HepG2 (cell line): ENCODE data around the gene PTGES3. TPM values are rescaled to one million over a fixed set of nuclear protein-coding genes. Genes with fewer than 3 reads are reported as not detected.
A peak's percentile ranks its signal among the peaks of the same experiment; 100 is the strongest.

Experiments used
- ATAC-seq: fragments of 200-7000 bp; cut with Tn5 transposase; 3 replicates; pipeline ENCODE4 v1.9.1; 2020; ENCODE audit warnings: mild to moderate bottlenecking, moderate library complexity
- BruUV-seq: library from RNA; stranded (reverse); fragments of 400-500 nt; replicated peaks from 2 replicates; lab custom pipeline; 2021; lab: Mats Ljungman, UMichigan
- CTCF ChIA-PET: fragments of 300-600 bp; formaldehyde crosslinking; extraction: SDS; loops from one replicate; lab custom pipeline; 2021; ENCODE audit warnings: low total read pairs, inconsistent platforms, low intra/inter-chr PET ratio; lab: Yijun Ruan, JAX
- POLR2A ChIA-PET: fragments of 350-600 bp; sonication (Branson Sonifier 250); formaldehyde crosslinking; loops from one replicate; lab custom pipeline; 2020; ENCODE audit warnings: antibody characterized with exemption, inconsistent platforms; lab: Yijun Ruan, JAX
- DNase-seq: peaks from one replicate; pipeline ENCODE4 v3.0.0-alpha.2; 2015; ENCODE audit warnings: low spot score
- FAIRE-seq: peaks from 3 replicates; lab custom pipeline; 2011; peaks lifted over from hg19 to GRCh38; lab: Jason Lieb, UNC
- H2AFZ ChIP-seq: one replicate; pipeline ENCODE4 v1.6.1; 2011; ENCODE audit warnings: low read length, inconsistent platforms
- H3K27ac ChIP-seq: fragments of 300-600 bp; 3 replicates; pipeline ENCODE4 v1.8.0; 2011; ENCODE audit warnings: mixed run types, mild to moderate bottlenecking, mixed read lengths, low read length, inconsistent platforms; ENCODE audit not compliant: insufficient read depth; ENCODE audit errors: extremely low read length
- H3K27me3 ChIP-seq, 2 experiments: fragments of 200-600 bp in 1 of 2; 2 replicates in 1 of 2; 3 replicates in 1 of 2; pipeline versions ENCODE4 v1.6.0 to v1.8.0; 2011; ENCODE audit warnings: low read length in 2 of 2, mild to moderate bottlenecking in 2 of 2, moderate library complexity in 2 of 2, inconsistent platforms in 1 of 2; ENCODE audit not compliant: insufficient read depth in 2 of 2, control insufficient read depth in 1 of 2
- H3K36me3 ChIP-seq, 2 experiments: fragments of 200-600 bp in 1 of 2; replicated peaks in 1 of 2; 2 replicates in 1 of 2; 3 replicates in 1 of 2; pipeline versions ENCODE4 v1.5.1 to v1.8.0; 2011; ENCODE audit warnings: low read length in 2 of 2, inconsistent platforms in 1 of 2; ENCODE audit not compliant: insufficient read depth in 2 of 2, control insufficient read depth in 1 of 2
- H3K4me1 ChIP-seq: 2 replicates; pipeline ENCODE4 v1.5.1; 2012; ENCODE audit warnings: low read length, inconsistent platforms; ENCODE audit not compliant: insufficient read depth
- H3K4me2 ChIP-seq: 2 replicates; pipeline ENCODE4 v1.6.0; 2011; ENCODE audit warnings: low read depth, low read length, inconsistent platforms
- H3K4me3 ChIP-seq, 3 experiments: fragments of 200-600 bp in 1 of 3; sonication (generic), shearing (Covaris generic) in 1 of 3; replicated peaks in 1 of 3; 2 replicates each; pipeline ENCODE4 v1.5.1; 2011 to 2016; ENCODE audit warnings: low read length in 3 of 3, inconsistent platforms in 2 of 3, low read depth in 2 of 3, mild to moderate bottlenecking in 2 of 3, control low read depth in 1 of 3, mixed read lengths in 1 of 3; ENCODE audit not compliant: insufficient read depth in 1 of 3
- H3K79me2 ChIP-seq: one replicate; pipeline ENCODE4 v1.6.1; 2011; ENCODE audit warnings: low read length, inconsistent platforms; ENCODE audit not compliant: insufficient read depth
- H3K9ac ChIP-seq: 2 replicates; pipeline ENCODE4 v1.6.0; 2011; ENCODE audit warnings: mild to moderate bottlenecking, low read depth, low read length, inconsistent platforms; ENCODE audit not compliant: insufficient read depth
- H3K9me3 ChIP-seq: 2 replicates; pipeline ENCODE4 v1.5.1; 2012; ENCODE audit warnings: mild to moderate bottlenecking, low read length
- H4K20me1 ChIP-seq: 2 replicates; pipeline ENCODE4 v1.6.0; 2011; ENCODE audit warnings: inconsistent platforms, mild to moderate bottlenecking, low read length, moderate library complexity; ENCODE audit not compliant: insufficient read depth
- AGO2 ChIP-seq: fragments of 200-400 bp; formaldehyde crosslinking; optimal IDR thresholded peaks from 2 replicates; pipeline ENCODE3; 2017; ENCODE audit warnings: mild to moderate bottlenecking, low read depth, low read length, moderate library complexity
- NONO ChIP-seq, 2 experiments: fragments of 450-650 bp in 1 of 2; sonication (generic) in 1 of 2; formaldehyde crosslinking in 1 of 2; IDR thresholded peaks in 1 of 2; conservative IDR thresholded peaks in 1 of 2; 2 replicates each; pipeline versions ENCODE4 v1.6.1 to v1.8.0; 2017 to 2022; ENCODE audit warnings: mild to moderate bottlenecking in 1 of 2, missing genetic modification reagents in 1 of 2, moderate library complexity in 1 of 2
- NPAS2 ChIP-seq: sonication (generic); formaldehyde crosslinking; IDR thresholded peaks from 2 replicates; pipeline ENCODE4 v1.8.0; 2022; ENCODE audit warnings: mild to moderate bottlenecking, missing genetic modification reagents, borderline replicate concordance
- RARA ChIP-seq: IDR thresholded peaks from 2 replicates; pipeline ENCODE4 v1.6.1; 2016; ENCODE audit warnings: missing genetic modification reagents, missing compliant biosample characterization
- ZFP36L1 ChIP-seq: sonication (generic); formaldehyde crosslinking; IDR thresholded peaks from 2 replicates; pipeline ENCODE4 v1.8.0; 2022; ENCODE audit warnings: mild to moderate bottlenecking, missing genetic modification reagents, moderate library complexity
- ZNF30 ChIP-seq: sonication (generic); formaldehyde crosslinking; IDR thresholded peaks from 2 replicates; pipeline ENCODE4 v1.5.0; 2020; ENCODE audit warnings: mild to moderate bottlenecking, missing genetic modification reagents
- ZNF484 ChIP-seq: sonication (generic); formaldehyde crosslinking; IDR thresholded peaks from 2 replicates; pipeline ENCODE4 v1.5.1; 2020; ENCODE audit warnings: mild to moderate bottlenecking, low read depth, missing genetic modification reagents, borderline replicate concordance
- WGBS: methylation state at CpG from one replicate; pipeline ENCODE4 v1.1.6; 2017; ENCODE audit warnings: low lambda C conversion rate; 5-methylcytosine and 5-hydroxymethylcytosine counted together
- in situ Hi-C: cut with HindIII; loops from 2 replicates; pipeline ENCODE4 v1.10.0; 2017; ENCODE audit warnings: low pct_unique_long_range_greater_than_20kb; ENCODE audit not compliant: extremely low pct_ligation_motif_present
- intact Hi-C: fragments of 100-400 bp; cut with micrococcal nuclease; formaldehyde crosslinking; loops from one replicate; pipeline ENCODE4 v1.10.0; 2022; ENCODE audit not compliant: unreplicated experiment
- polyA plus RNA-seq, 8 experiments: library from polyadenylated mRNA; depleted of rRNA in 3 of 8; stranded (reverse) in 7 of 8; unstranded in 1 of 8; fragments of >200 nt; fragmentation: Illumina TruSeq in 4 of 8; extraction: Trizol in 4 of 8; gene quantifications; 2 replicates each; pipeline versions ENCODE4 v1.2.1 to v1.2.3, GENCODE V29; 2011 to 2016; ENCODE audit warnings: low read depth in 4 of 8, missing spikeins in 1 of 8, mixed read lengths in 1 of 8; ENCODE audit not compliant: insufficient read depth in 1 of 8
- total RNA-seq, 5 experiments: library from RNA; depleted of rRNA; stranded (reverse); fragments of >200 nt; fragmentation: Illumina TruSeq; extraction: Trizol; gene quantifications; 2 replicates each; pipeline ENCODE4 v1.2.3, GENCODE V29; 2016; ENCODE audit warnings: low read depth in 1 of 5
- TF ChIP-seq, protein P1 (sequence below): sonication (generic); formaldehyde crosslinking; conservative IDR thresholded peaks from 2 replicates; pipeline ENCODE4 v1.4.0; 2020; ENCODE audit warnings: missing genetic modification reagents

The PTGES3 gene
- total and polyA plus RNA-seq, 2 of the 13 experiments (the other 11 are each of a cell fraction or from before 2014, with no cell fraction given) = 54.4 to 159 TPM

DNA sequence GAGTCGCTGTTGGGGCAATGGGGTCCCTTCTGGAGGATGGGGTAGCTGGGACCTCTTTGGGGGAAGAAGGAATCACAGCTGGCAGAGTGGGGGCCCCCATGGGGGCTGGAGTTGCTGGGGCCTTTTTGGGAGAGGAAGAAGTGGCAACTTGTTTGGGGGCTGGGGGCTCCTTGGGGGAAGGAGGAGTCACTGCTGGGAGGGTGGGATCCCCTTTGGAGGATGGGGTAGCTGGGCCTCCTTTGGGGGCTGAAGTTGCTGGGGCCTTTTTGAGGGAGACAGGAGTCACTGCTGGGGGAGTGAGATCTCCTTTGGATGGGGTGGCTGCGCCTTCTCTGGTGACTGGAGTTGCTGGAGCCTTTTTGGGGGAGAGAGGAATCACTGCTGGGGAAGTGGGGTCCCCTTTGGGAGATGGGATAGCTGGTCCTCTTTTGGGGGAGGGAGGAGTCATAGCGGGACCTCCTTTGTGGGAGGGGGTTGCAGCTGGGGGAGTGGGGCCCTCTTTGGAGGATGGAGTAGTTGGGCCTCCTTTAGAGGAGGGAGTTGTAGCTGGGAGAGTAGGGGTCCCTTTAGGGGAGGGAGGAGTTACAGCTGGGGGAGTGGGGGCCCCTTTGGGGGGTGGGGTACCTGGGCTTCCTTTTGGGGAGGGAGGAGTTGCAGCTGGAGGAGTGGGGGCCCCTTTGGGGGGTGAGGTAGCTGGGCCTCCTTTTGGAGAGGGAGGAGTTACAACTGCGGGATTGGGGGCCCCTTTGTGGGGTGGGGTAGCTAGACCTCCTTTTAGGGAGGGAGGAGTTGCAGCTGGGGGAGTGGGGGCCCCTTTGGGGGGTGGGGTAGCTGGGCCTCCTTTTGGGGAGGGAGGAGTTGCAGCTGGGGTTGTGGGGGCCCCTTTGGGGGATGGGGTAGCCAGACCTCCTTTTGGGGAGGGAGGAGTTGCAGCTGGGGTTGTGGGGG, 29.1 kb upstream of the PTGES3 start:
- H2AFZ ChIP-seq = no peak overlapping the region
- no peak overlapping the region for H3K9ac ChIP-seq
- no peak overlapping the region for H3K4me2 ChIP-seq
- no peak for FAIRE-seq
- no peak overlapping the region for H3K4me3 ChIP-seq
- no peak for ATAC-seq
- H3K79me2 ChIP-seq = peaks cover 59% of the 10 kb centered on the region
- peaks cover 67% of the 10 kb centered on the region for H4K20me1 ChIP-seq
- no TSS peak for BruUV-seq
- DNase-seq = no peak
- H3K27me3 ChIP-seq = no peaks in the 10 kb centered on the region
- intact Hi-C loops (no loop called here), in situ Hi-C loops (no loop called here)
- TF ChIP-seq, protein P1, sequence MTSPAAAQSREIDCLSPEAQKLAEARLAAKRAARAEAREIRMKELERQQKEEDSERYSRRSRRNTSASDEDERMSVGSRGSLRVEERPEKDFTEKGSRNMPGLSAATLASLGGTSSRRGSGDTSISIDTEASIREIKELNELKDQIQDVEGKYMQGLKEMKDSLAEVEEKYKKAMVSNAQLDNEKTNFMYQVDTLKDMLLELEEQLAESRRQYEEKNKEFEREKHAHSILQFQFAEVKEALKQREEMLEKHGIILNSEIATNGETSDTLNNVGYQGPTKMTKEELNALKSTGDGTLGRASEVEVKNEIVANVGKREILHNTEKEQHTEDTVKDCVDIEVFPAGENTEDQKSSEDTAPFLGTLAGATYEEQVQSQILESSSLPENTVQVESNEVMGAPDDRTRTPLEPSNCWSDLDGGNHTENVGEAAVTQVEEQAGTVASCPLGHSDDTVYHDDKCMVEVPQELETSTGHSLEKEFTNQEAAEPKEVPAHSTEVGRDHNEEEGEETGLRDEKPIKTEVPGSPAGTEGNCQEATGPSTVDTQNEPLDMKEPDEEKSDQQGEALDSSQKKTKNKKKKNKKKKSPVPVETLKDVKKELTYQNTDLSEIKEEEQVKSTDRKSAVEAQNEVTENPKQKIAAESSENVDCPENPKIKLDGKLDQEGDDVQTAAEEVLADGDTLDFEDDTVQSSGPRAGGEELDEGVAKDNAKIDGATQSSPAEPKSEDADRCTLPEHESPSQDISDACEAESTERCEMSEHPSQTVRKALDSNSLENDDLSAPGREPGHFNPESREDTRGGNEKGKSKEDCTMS (CRISPR knock-in tag) = no peak
- TF ChIP-seq ZNF484 (CRISPR knock-in tag) (no peak), ZNF30 (no peak), NONO (IDR thresholded peaks at IDR 0.05) (no peak), NONO (CRISPR knock-in tag; conservative IDR thresholded peaks at IDR 0.05) (no peak), AGO2 (peak; percentile 33), RARA (CRISPR knock-in tag) (no peak), ZFP36L1 (CRISPR knock-in tag) (no peak), NPAS2 (no peak)
- no peak overlapping the region for H3K27ac ChIP-seq
- POLR2A ChIA-PET = interaction anchor here (0.6 to 2.5 kb wide), 6 partner anchors 8 to 80 kb away, joined by 3 to 10 read pairs (median 4); partner anchors contain the start of genes NACA and PTGES3
- H3K36me3 ChIP-seq = peaks cover 43 to 80% of the 10 kb centered on the region in 2 experiments
- CTCF ChIA-PET = no interaction called here
- WGBS = 100% methylated on average over 3 of the region's 4 CpGs
- no peaks in the 10 kb centered on the region for H3K9me3 ChIP-seq
- H3K4me1 ChIP-seq = peaks cover 42% of the 10 kb centered on the region
